Superior temporal gyrus (tissue), 1 donor: ENCODE measurements around the gene FXYD5.
"Not testable (repeated sequence)": the region's sequence is repeated elsewhere in the genome, so short reads cannot be mapped to it uniquely, and the experiment has no call there.

Experiments used
- DNase-seq: peaks from one replicate; pipeline ENCODE4 v3.0.0-alpha.2; 2016; ENCODE audit errors: extremely low spot score

The FXYD5 gene

GRCh38 chr19:35119578-35120155, 34.9 kb upstream of the FXYD5 start:
- DNase-seq: no peak

GRCh38 chr19:35120492-35120891, 34.0 kb upstream of the FXYD5 start:
- DNase-seq: peak; percentile 73

GRCh38 chr19:35120898-35121297, 33.6 kb upstream of the FXYD5 start:
- no peak for DNase-seq

GRCh38 chr19:35122687-35123551, 31.6 kb upstream of the FXYD5 start:
- no peak for DNase-seq

- no peak for DNase-seq
These were observed 31.0 kb upstream of the FXYD5 start for GRCh38 chr19:35123573-35123972.

GRCh38 chr19:35124098-35125060, 30.2 kb upstream of the FXYD5 start:
- peak; percentile 97 for DNase-seq

GRCh38 chr19:35125270-35125717, 29.2 kb upstream of the FXYD5 start:
- DNase-seq: no peak

- DNase-seq: no peak
These were observed 28.5 kb upstream of the FXYD5 start for GRCh38 chr19:35125749-35126623.

- DNase-seq: peak; percentile 53
These were observed 27.9 kb upstream of the FXYD5 start for GRCh38 chr19:35126624-35126959.

- no peak for DNase-seq
These were observed 26.7 kb upstream of the FXYD5 start for GRCh38 chr19:35127871-35128270.

- no peak for DNase-seq
These were observed 26.0 kb upstream of the FXYD5 start for GRCh38 chr19:35128398-35129057.

GRCh38 chr19:35129724-35130274, 24.7 kb upstream of the FXYD5 start:
- DNase-seq: not testable (repeated sequence)

- no peak for DNase-seq
These were observed 23.5 kb upstream of the FXYD5 start for GRCh38 chr19:35130761-35131720.

GRCh38 chr19:35132254-35132653, 22.3 kb upstream of the FXYD5 start:
- DNase-seq: no peak

GRCh38 chr19:35133826-35134225, 20.7 kb upstream of the FXYD5 start:
- no peak for DNase-seq

GRCh38 chr19:35134601-35135242, 19.8 kb upstream of the FXYD5 start, which contains the start of gene LGI4:
LGI4 (minus strand) TSS chr19:35135059; CDS start chr19:35134680, 379 bp downstream.
- DNase-seq: peak; percentile 64

GRCh38 chr19:35135389-35135909, 19.1 kb upstream of the FXYD5 start:
- peak; percentile 93 for DNase-seq

GRCh38 chr19:35136231-35136630, 18.3 kb upstream of the FXYD5 start:
- DNase-seq: no peak
